ENCODE measurements around the gene SDSL.

- TF ChIP-seq, protein P1, sequence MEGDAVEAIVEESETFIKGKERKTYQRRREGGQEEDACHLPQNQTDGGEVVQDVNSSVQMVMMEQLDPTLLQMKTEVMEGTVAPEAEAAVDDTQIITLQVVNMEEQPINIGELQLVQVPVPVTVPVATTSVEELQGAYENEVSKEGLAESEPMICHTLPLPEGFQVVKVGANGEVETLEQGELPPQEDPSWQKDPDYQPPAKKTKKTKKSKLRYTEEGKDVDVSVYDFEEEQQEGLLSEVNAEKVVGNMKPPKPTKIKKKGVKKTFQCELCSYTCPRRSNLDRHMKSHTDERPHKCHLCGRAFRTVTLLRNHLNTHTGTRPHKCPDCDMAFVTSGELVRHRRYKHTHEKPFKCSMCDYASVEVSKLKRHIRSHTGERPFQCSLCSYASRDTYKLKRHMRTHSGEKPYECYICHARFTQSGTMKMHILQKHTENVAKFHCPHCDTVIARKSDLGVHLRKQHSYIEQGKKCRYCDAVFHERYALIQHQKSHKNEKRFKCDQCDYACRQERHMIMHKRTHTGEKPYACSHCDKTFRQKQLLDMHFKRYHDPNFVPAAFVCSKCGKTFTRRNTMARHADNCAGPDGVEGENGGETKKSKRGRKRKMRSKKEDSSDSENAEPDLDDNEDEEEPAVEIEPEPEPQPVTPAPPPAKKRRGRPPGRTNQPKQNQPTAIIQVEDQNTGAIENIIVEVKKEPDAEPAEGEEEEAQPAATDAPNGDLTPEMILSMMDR (conservative IDR thresholded peaks at IDR 0.05): no peak
- no peak for TF ChIP-seq ZFX (IDR thresholded peaks at IDR 0.05)
Measured at GRCh38 chr12:113486722-113487121, 64.5 kb downstream of the SDSL start.
